ENCODE measurements around the gene TBC1D32.
"Not testable (repeated sequence)": the region's sequence is repeated elsewhere in the genome, so short reads cannot be mapped to it uniquely, and the experiment has no call there.

The TBC1D32 gene

GRCh38 chr6:121134922-121135321, 199.4 kb downstream of the TBC1D32 start:
- DNase-seq (ENCODE audit: low read depth) = no peak

- no peak for DNase-seq (ENCODE audit: low read depth)
Observed at GRCh38 chr6:121124600-121124999, 209.7 kb downstream of the TBC1D32 start.

- no peak for DNase-seq (ENCODE audit: low read depth)
Observed at GRCh38 chr6:121112356-121112755, 221.9 kb downstream of the TBC1D32 start.

GRCh38 chr6:121110733-121111132, 223.5 kb downstream of the TBC1D32 start:
- DNase-seq (ENCODE audit: low read depth) = no peak

GRCh38 chr6:121106962-121107361, 227.3 kb downstream of the TBC1D32 start:
- DNase-seq (ENCODE audit: low read depth) = no peak

GRCh38 chr6:121105461-121105860, 228.8 kb downstream of the TBC1D32 start:
- no peak for DNase-seq (ENCODE audit: low read depth)

GRCh38 chr6:121093928-121094327, 240.4 kb downstream of the TBC1D32 start:
- no peak for DNase-seq (ENCODE audit: low read depth)

GRCh38 chr6:121090492-121090891, 243.8 kb downstream of the TBC1D32 start:
- no peak for DNase-seq (ENCODE audit: low read depth)

- DNase-seq (ENCODE audit: low read depth) = no peak
Observed at GRCh38 chr6:121086876-121087275, 247.4 kb downstream of the TBC1D32 start.

GRCh38 chr6:121076119-121076518, 258.2 kb downstream of the TBC1D32 start:
- DNase-seq (ENCODE audit: low read depth) = no peak

- DNase-seq (ENCODE audit: low read depth) = not testable (repeated sequence)
Observed at GRCh38 chr6:121068749-121069148, 265.5 kb downstream of the TBC1D32 start.

GRCh38 chr6:121067381-121067780, 266.9 kb downstream of the TBC1D32 start:
- no peak for DNase-seq (ENCODE audit: low read depth)

GRCh38 chr6:121064345-121064744, 269.9 kb downstream of the TBC1D32 start:
- no peak for DNase-seq (ENCODE audit: low read depth)

- no peak for DNase-seq (ENCODE audit: low read depth)
Observed at GRCh38 chr6:121055572-121056163, 278.6 kb downstream of the TBC1D32 start.

- DNase-seq (ENCODE audit: low read depth) = not testable (repeated sequence)
Observed at GRCh38 chr6:121048593-121048992, 285.7 kb downstream of the TBC1D32 start.

GRCh38 chr6:121044905-121045304, 289.4 kb downstream of the TBC1D32 start:
- not testable (repeated sequence) for DNase-seq (ENCODE audit: low read depth)

GRCh38 chr6:121043706-121044105, 290.6 kb downstream of the TBC1D32 start:
- not testable (repeated sequence) for DNase-seq (ENCODE audit: low read depth)

GRCh38 chr6:121043211-121043610, 291.1 kb downstream of the TBC1D32 start:
- DNase-seq (ENCODE audit: low read depth) = not testable (repeated sequence)

GRCh38 chr6:121042766-121043165, 291.5 kb downstream of the TBC1D32 start:
- no peak for DNase-seq (ENCODE audit: low read depth)

GRCh38 chr6:121040831-121041230, 293.4 kb downstream of the TBC1D32 start:
- DNase-seq (ENCODE audit: low read depth) = no peak

GRCh38 chr6:121033091-121033490, 301.2 kb downstream of the TBC1D32 start:
- no peak for DNase-seq (ENCODE audit: low read depth)

GRCh38 chr6:121032268-121033006, 301.8 kb downstream of the TBC1D32 start:
- DNase-seq (ENCODE audit: low read depth) = no peak
